Measurements from ENCODE around the gene BAHD1. TPM values are rescaled to one million over a fixed set of nuclear protein-coding genes. Genes with fewer than 3 reads are reported as not detected.

The BAHD1 gene
- total RNA-seq, 1 experiment from 2014 or later = 49.1 TPM

GRCh38 chr15:40481341-40482074 lies 40.8 kb downstream of the BAHD1 start (continued):
- TF ChIP-seq ZNF121 (CRISPR knock-in tag; IDR thresholded peaks at IDR 0.05) = no peak
- TF ChIP-seq MYBL2 (CRISPR knock-in tag; IDR thresholded peaks at IDR 0.05) = no peak
- no peak for TF ChIP-seq ZNF396 (CRISPR knock-in tag; IDR thresholded peaks at IDR 0.05; ENCODE audit: borderline replicate concordance)
- TF ChIP-seq USF2 (CRISPR knock-in tag; IDR thresholded peaks at IDR 0.05) = no peak
- TF ChIP-seq TP53 (CRISPR knock-in tag; IDR thresholded peaks at IDR 0.05) = no peak
- no peak for TF ChIP-seq HMGA2 (CRISPR knock-in tag; IDR thresholded peaks at IDR 0.05)
- TF ChIP-seq SOX15 (CRISPR knock-in tag; IDR thresholded peaks at IDR 0.05) = no peak

GRCh38 chr15:40483919-40484318 lies 43.2 kb downstream of the BAHD1 start:
- no peak for TF ChIP-seq SMAD3 (CRISPR knock-in tag; IDR thresholded peaks at IDR 0.05; ENCODE audit: borderline replicate concordance)
- no peak for TF ChIP-seq ZNF281 (CRISPR knock-in tag; IDR thresholded peaks at IDR 0.05)
- TF ChIP-seq E2F4 (CRISPR knock-in tag; IDR thresholded peaks at IDR 0.05; ENCODE audit: borderline replicate concordance, low read depth) = no peak
- TF ChIP-seq GRHL2 (CRISPR knock-in tag; IDR thresholded peaks at IDR 0.05; ENCODE audit: insufficient replicate concordance, severe bottlenecking) = no peak
- no peak overlapping the region for H3K4me3 Mint-ChIP-seq
- ATAC-seq (no peak), DNase-seq (ENCODE audit: low spot score) (no peak)
- POLR2A ChIA-PET = no interaction called here
- no peaks in the 10 kb centered on the region for H3K9me3 Mint-ChIP-seq
- CTCF ChIA-PET = no interaction called here
- peaks cover 2% of the 10 kb centered on the region for H3K27me3 Mint-ChIP-seq (ENCODE audit: low read depth)
- H3K4me1 Mint-ChIP-seq = peaks cover 1% of the 10 kb centered on the region
- H3K36me3 Mint-ChIP-seq = no peaks in the 10 kb centered on the region
- H3K27ac Mint-ChIP-seq = no peak overlapping the region

- Mint-ChIP-seq H3K4me3 (no peak overlapping the region), H3K4me1 (no peaks in the 10 kb centered on the region), H3K27ac (no peak overlapping the region), H3K9me3 (no peaks in the 10 kb centered on the region), H3K27me3 (ENCODE audit: low read depth) (no peaks in the 10 kb centered on the region; the same call in 1 of the 2 replicates), H3K36me3 (no peaks in the 10 kb centered on the region)
- ChIA-PET POLR2A (no interaction called here), CTCF (interaction anchor here (1.0 kb wide), 1 partner anchor 212 kb away, joined by 5 read pairs; no protein-coding TSS in a partner anchor)
- no peak for ATAC-seq
- no peak for DNase-seq (ENCODE audit: low spot score)
- TF ChIP-seq OVOL2 (CRISPR knock-in tag; IDR thresholded peaks at IDR 0.05; ENCODE audit: borderline replicate concordance) = no peak
- TF ChIP-seq STAT6 (CRISPR knock-in tag; conservative IDR thresholded peaks at IDR 0.05; ENCODE audit: low read depth) = no peak
- TF ChIP-seq ZBTB43 (CRISPR knock-in tag; IDR thresholded peaks at IDR 0.05) = no peak
- TF ChIP-seq ELF4 (CRISPR knock-in tag; IDR thresholded peaks at IDR 0.05; ENCODE audit: low read depth) = no peak
- TF ChIP-seq FOXP1 (CRISPR knock-in tag; IDR thresholded peaks at IDR 0.05; ENCODE audit: borderline replicate concordance) = no peak
- TF ChIP-seq ZNF396 (CRISPR knock-in tag; IDR thresholded peaks at IDR 0.05; ENCODE audit: borderline replicate concordance) = no peak
- no peak for TF ChIP-seq ZNF317 (CRISPR knock-in tag; IDR thresholded peaks at IDR 0.05; ENCODE audit: borderline replicate concordance, low read depth)
- no peak for TF ChIP-seq ZNF281 (CRISPR knock-in tag; IDR thresholded peaks at IDR 0.05)
- no peak for TF ChIP-seq FOXJ3 (CRISPR knock-in tag; IDR thresholded peaks at IDR 0.05; ENCODE audit: borderline replicate concordance)
- no peak for TF ChIP-seq MYBL2 (CRISPR knock-in tag; IDR thresholded peaks at IDR 0.05)
These were observed 45.5 kb downstream of the BAHD1 start for GRCh38 chr15:40486066-40486770.

Measured in WTC11 (cell line).